GM18868 (cell line): Measurements from ENCODE around the gene MMP1.

Experiments
- ATAC-seq: cut with Tn5 transposase; IDR thresholded peaks from one replicate; pipeline ENCODE4 v1.9.1; 2021; ENCODE audit warnings: mild to moderate bottlenecking, moderate library complexity; ENCODE audit not compliant: unreplicated experiment

Gene MMP1

GRCh38 chr11:102798012-102798746, at the start of gene MMP1:
Gene MMP1, minus strand, starts transcription at chr11:102798160. Its CDS starts 68 bp downstream, at chr11:102798092.
- no peak for ATAC-seq

GRCh38 chr11:102846292-102846691, 48.3 kb upstream of the MMP1 start:
- no peak for ATAC-seq

GRCh38 chr11:102843489-102843888, 45.5 kb upstream of the MMP1 start, which contains the start of gene MMP3:
Gene MMP3, minus strand, starts transcription at chr11:102843609. Its CDS starts 63 bp downstream, at chr11:102843546.
- no peak for ATAC-seq

- ATAC-seq, result no peak
Measured at GRCh38 chr11:102842930-102843329, 45.0 kb upstream of the MMP1 start.

- ATAC-seq, result no peak
Measured at GRCh38 chr11:102840018-102840417, 42.1 kb upstream of the MMP1 start.

- ATAC-seq, result no peak
Measured at GRCh38 chr11:102837646-102838045, 39.7 kb upstream of the MMP1 start.

GRCh38 chr11:102837156-102837555, 39.2 kb upstream of the MMP1 start:
- no peak for ATAC-seq

- no peak for ATAC-seq
Measured at GRCh38 chr11:102836290-102836875, 38.4 kb upstream of the MMP1 start.

- ATAC-seq, result no peak
Measured at GRCh38 chr11:102833731-102834130, 35.8 kb upstream of the MMP1 start.

- ATAC-seq, result no peak
Measured at GRCh38 chr11:102832612-102833011, 34.7 kb upstream of the MMP1 start.

- no peak for ATAC-seq
Measured at GRCh38 chr11:102831489-102832440, 33.8 kb upstream of the MMP1 start.

GRCh38 chr11:102831128-102831488, 33.1 kb upstream of the MMP1 start:
- no peak for ATAC-seq

- ATAC-seq, result no peak
Measured at GRCh38 chr11:102830001-102830727, 32.2 kb upstream of the MMP1 start.

- no peak for ATAC-seq
Measured at GRCh38 chr11:102829316-102830000, 31.5 kb upstream of the MMP1 start.

GRCh38 chr11:102824556-102824955, 26.6 kb upstream of the MMP1 start:
- ATAC-seq, result no peak

GRCh38 chr11:102819491-102819890, 21.5 kb upstream of the MMP1 start:
- no peak for ATAC-seq

GRCh38 chr11:102813484-102813883, 15.5 kb upstream of the MMP1 start:
- no peak for ATAC-seq

GRCh38 chr11:102812188-102812587, 14.2 kb upstream of the MMP1 start:
- no peak for ATAC-seq

- ATAC-seq, result no peak
Measured at GRCh38 chr11:102810950-102811660, 13.1 kb upstream of the MMP1 start.

- no peak for ATAC-seq
Measured at GRCh38 chr11:102809971-102810370, 12.0 kb upstream of the MMP1 start.
